ENCODE data around the gene IP6K1. TPM values are rescaled to one million over a fixed set of nuclear protein-coding genes. Genes with fewer than 3 reads are reported as not detected.
"Not testable (repeated sequence)": the region's sequence is repeated elsewhere in the genome, so short reads cannot be mapped to it uniquely, and the experiment has no call there.

Gene IP6K1
- total RNA-seq, 1 donor from 2014 or later, result 14.8 TPM

DNA sequence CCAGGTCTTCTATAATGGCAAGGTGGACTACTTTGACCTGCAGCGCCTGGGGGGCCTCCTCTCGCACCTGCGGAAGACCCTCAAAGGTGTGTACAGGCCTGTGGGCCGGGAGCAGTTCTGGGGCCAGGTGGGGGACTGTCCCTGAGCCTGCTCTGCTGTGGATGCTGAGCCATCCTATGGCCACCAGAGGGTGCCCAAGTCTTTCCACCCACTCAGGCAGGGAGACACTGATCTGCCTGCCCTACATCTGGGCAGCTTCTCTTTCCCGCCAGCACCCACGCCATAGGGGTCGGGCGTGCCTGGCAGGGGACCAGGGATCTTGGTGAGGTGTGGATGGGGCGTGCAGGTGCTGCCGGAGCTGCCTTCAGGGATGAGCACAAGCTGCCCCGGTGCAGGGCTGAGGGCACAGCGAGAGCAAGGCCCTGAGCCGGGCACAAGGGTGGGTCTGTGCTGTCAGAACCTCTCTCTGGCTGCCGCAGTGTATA, 82.9 kb downstream of the IP6K1 start:
- ATAC-seq (ENCODE audit: poor library complexity), result peak; percentile 83
- intact Hi-C loops (cut with DNase I), result no loop called here
- peak; percentile 64 for DNase-seq

DNA sequence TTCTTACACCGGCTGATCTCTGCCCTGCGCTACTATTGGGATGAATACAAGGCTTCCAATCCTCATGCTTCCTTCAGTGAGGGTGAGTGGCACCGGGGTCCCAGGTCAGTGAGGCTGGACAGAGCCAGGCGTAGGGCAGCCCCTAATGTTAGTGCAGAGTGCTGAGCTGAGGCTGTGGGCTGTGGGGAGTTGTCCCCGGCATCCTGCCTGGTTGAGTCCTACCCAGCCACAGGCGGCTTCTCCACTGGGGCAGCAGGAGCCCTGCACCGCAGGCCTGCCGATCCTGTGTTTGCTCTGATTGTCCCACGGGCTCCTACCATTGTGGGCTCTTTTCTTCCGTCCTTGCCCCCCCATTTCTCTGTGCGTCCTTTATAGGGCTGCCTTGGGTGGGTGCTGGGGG, 83.7 kb downstream of the IP6K1 start:
- no peak for ATAC-seq (ENCODE audit: poor library complexity)
- intact Hi-C loops (cut with DNase I), result no loop called here
- DNase-seq, result no peak

DNA sequence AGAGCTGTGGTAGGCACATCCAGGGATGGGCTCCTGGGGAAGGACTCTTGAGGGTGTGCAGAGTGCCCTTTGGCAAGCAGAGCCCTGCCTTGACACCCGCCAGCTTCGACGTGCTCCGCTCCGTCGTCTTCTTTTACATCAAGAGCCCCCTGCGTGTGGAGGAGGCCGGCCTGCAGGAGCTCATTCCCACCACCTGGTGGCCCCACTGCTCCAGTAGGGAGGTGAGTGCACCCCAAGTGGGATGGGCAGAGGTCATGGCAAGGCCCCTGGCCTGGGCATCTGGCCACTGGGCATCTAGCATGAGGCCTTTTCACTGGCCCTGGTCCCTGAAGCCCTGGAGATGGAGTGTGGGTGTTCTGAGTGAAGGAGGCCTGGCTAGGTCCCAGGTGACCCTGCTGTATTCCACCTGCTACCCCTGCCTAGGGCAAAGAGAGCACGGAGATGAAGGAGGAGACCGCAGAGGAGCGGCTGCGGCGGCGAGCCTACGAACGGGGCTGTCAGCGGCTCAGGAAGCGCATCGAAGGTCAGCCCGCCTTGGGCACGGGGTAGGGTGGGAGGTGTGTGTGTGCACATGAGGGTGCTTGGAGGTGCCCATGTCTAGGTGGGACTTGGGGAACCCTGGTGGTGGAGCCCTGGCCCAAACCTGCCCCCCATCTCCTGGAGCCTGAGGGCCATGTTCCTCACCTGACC, 84.8 kb downstream of the IP6K1 start:
- DNase-seq (no peak), ATAC-seq (ENCODE audit: poor library complexity) (no peak)
- intact Hi-C loops (cut with DNase I), result no loop called here

DNA sequence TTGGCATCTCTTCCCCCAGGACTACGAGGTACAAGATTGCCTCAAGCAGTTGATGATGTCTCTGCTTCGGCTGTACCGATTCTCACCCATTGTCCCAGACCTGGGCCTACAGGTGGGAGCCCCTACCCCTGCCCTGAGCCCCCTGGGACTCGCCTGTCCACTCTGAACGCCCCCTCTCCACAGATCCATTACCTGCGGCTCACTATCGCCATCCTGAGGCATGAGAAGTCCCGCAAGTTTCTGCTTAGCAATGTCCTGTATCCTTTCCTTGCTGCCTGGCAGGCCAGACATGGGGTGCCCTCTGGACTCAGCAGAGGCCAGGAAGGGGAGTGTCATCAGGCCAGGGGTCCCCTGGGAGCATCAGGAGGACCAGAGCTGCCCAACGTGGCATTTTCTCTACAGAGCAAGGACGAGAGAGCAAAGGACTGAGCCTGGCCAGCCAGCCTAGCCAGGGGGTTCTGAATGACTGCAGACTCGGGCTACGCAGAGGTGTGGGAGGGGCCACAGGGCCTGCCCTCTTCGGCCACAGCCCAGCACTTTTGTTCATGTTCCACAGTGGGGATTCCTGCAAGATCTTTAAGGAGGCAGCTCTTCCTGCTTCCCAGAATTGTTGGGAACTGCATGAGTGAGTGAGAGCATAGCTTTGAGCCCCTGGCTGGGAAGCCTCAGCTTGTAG, 85.8 kb downstream of the IP6K1 start:
- no peak for DNase-seq
- ATAC-seq (ENCODE audit: poor library complexity), result no peak
- intact Hi-C loops (cut with DNase I), result no loop called here

DNA sequence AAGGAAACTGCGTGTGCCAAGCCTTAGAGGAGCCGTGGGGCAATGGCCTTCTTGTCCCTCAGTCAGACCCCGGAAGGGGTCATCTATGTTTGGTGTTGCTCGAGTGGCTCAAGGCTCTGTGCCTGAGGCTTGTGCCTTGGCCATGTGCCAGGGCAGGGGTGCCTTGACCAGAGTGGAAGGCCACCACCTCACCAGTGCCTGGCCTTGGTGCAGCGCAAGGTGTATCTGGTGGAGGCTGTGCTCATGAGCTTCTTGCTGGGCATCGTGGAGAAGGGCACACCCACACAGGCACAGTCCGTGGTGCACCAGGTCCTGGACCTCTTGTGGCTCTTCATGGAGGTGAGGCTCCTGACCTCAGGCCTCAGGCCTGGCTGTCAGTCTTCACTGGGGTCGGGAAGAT, 86.3 kb downstream of the IP6K1 start:
- intact Hi-C loops (cut with DNase I), result no loop called here
- DNase-seq (no peak), ATAC-seq (ENCODE audit: poor library complexity) (no peak)

DNA sequence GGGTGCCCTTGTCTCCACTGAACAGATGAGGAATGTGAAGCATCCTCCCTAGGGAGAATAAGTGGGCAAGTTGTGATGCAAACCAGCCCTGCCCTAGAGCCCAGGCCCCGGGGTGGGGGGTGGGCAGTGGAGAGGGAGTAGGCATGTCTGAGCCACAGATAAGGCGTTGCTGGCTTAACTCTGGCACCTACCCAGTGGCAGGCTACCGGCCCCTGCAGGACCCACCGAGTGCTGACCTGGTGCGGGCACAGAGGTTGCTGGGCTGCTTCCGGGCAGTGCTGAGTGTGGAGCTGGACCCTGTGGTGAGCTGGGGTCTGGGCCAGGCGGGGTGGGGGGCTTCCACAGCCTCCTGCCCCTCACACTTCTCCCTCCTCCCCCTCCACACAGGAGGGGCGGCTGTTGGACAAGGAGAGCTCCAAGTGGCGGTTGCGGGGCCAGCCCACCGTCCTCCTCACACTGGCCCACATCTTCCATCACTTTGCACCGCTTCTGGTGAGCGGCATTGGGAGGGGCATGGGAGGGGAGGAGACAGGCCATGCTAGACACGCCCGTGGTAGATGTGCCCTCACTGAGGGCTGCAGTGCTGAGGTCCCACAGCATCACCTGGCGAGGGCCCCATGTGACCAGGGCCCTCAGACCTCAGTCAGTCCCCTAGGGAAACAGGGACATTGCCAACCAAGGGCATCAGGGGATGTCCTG, 86.9 kb downstream of the IP6K1 start:
- no peak for ATAC-seq (ENCODE audit: poor library complexity)
- no peak for DNase-seq
- intact Hi-C loops (cut with DNase I), result no loop called here

DNA sequence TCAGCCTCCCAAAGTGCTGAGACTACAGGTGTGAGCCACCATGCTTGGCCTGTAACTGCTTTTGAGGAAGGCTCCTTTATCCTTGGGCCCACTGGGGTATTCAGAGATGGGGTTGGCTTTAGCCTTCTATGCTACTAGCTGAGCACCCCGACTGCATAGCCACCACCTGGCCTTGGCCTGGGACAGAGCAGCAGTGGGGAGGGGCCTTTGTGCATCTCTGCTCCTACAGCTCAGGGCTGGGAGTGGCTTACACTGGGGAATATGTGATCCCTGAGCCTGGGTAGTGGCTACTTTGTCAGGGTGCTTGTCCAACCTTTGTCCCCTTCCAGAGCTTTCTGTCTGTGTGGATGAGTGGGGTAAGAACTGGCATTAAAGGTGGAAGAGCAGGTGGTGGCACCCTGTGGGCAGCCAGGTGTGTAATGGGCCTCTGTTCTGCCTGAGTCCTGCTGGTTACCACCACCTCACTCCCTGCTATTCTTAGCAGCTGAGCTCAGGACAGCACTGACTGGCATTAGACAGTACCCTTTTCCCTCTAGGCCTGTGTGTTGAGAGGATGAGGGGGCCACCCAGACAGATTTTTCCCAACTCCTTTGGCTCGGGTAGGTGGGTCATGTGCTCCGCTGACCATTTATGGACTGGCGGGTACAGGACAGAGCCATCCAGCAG, 90.9 kb downstream of the IP6K1 start:
- intact Hi-C loops (cut with DNase I); DNase-seq: not testable (repeated sequence)
- ATAC-seq (ENCODE audit: poor library complexity), result peak; percentile 69

DNA sequence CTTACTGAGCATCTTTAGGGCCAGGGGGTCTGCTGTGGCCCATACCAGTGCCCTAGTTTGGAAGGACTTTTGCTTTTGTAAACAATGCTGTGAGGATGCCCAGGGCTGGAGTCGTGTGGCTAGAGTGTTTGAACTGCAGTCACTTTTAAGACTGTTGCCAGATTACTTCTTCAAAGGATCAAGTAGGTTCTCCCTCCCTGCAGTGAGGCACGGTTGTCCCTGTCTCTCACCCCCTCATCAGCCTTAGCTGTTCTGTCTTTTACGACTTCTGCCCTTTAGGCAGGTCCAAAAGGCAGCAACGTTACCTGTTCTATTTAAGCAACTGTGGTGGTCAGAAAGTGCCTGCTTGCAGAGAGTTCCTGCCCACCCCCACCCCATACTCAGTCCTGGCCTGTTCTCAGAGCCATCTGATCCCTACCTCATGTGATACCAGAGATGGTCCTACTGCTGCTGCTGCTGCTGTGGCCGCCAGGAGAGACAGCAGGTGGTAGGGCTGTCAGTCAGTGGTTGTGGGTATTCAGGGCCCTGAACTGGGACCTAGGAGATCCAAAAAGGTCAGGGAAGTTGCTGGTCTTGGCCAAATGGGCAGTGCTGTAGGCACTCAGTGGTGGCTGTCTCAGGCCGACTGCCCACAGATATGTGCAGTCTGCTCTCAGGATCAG, 91.8 kb downstream of the IP6K1 start:
- intact Hi-C loops (cut with DNase I); DNase-seq: not testable (repeated sequence)

DNA sequence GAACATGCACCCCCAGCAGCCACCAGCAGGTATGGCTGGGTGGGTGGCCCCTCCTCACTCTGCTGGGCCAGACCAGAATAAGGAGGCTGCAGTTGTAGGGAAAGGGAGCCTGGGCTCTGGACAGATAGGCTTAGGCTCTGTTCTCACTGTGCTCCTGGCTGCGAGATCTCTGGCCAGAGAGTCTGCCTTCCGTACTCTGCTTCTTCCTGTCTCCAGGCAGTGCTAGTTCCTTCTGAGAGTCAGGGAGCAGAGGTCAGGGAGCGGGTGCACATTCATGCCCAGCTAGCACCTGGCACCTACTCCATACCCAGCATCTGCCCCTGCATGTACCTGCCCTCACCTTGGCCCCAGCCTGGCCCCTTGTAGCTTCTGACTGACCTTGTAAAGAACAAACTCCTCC, 94.9 kb downstream of the IP6K1 start:
- DNase-seq; ATAC-seq (ENCODE audit: poor library complexity); intact Hi-C loops (cut with DNase I): not testable (repeated sequence)

More for the DNA sequence above, 91.8 kb downstream of the IP6K1 start:
- not testable (repeated sequence) for ATAC-seq (ENCODE audit: poor library complexity)

DNA sequence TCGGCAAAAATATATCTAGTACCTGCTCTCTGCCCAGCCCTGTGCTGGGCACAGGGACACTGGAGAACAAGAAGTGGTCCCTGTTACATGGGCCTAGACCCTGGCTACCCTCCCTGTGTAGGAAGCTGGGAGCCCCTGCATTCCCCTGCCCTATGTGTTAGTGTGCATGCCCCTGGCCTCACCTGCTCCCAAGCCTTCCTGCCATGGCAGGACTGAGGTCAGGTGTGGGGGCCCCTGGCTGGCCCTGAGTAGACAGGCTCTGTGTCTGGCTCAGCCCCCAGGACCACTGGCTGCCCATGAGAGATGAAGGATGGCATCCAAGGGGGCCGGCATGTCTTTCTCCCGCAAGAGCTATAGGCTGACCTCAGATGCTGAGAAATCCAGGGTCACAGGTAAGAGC, 95.5 kb downstream of the IP6K1 start:
- DNase-seq; ATAC-seq (ENCODE audit: poor library complexity); intact Hi-C loops (cut with DNase I): not testable (repeated sequence)

DNA sequence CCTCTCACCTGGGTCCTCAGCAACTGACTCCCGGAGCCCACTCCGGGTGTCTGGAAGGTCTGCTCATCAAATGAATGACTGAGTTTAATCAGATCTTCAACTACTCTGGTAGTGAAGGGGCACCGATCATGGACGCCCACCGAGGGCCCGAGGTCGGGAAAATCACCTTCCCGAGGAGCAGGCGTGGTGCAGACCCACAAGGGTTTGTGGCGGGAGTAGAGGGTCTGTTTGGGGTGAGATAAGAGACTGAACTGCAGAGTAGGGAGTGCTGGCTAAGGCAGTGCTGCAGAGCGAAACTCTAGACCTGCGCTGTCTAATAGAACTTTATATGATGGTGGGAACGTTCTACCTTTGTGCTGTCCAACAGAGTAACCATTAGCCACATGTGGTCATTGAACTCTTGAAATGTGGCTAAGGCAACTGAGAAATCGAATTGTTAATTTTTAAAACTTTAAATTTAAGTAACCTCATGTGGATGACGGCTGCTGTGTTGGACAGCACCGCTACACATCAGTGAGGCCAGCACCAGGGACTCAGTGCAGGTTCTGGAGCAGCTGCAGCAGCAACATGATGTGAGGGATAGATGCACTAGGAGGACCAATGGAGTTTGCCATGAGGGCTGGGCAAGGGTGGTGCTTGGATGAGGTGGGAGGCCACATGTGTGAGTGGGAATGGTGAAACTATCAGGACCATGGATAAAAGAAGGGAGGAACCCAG, 96.3 kb downstream of the IP6K1 start:
- ATAC-seq (ENCODE audit: poor library complexity); DNase-seq; intact Hi-C loops (cut with DNase I): not testable (repeated sequence)

DNA sequence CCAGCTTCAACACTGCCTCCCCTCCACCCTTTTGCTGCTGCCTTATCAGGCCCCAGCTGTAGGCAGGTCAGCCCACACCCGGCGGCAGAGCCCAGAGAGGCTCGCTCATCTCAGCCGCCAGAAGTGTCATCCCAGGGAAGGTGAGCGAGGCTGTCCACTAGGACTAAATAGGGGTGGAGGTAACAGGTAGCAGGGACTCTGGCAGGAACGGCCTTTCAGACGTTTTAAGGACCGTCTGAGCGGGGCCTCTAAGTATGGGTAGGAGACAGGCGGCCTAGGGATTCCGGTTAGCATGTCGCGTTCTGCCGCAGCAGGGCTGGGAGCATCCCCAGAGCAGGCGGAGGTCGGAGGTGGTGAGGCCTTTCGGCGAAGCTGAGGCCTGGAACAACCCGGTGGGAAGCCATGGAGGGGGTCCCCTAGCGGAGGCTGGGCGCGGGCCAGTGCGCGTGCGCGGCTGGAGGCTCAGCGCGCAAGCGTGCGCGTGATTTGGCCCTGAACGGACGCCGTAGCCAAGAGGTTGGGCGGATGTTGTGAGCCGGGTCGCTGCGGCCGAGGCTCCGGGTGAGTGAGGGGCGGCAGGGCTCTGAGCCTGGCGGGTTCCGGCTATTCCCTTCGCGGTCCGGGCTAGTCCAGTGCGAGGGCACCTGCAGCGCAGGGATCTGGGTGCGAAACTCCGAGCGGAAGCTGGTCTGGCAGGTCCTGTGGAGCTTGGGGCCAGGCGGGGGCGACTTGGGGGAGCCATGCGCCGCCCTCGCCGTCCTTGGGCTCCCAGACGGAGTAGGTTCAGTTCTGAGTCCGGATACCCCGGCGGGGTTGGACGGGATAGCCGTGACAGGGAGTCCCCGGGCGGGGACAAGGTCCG, 97.1 kb downstream of the IP6K1 start, which contains the start of the genes MST1 and RNF123:
TSS of gene MST1 (minus strand) at position 429 of the 862 bp plus-strand sequence. CDS start 783 bp downstream, outside the sequence.
TSS of gene RNF123 (plus strand) at position 512 of the 862 bp plus-strand sequence. CDS start 1,609 bp downstream, outside the sequence.
- intact Hi-C loops (cut with DNase I), result no loop called here
- DNase-seq (peak; percentile 94), ATAC-seq (ENCODE audit: poor library complexity) (peak; percentile 90)

DNA sequence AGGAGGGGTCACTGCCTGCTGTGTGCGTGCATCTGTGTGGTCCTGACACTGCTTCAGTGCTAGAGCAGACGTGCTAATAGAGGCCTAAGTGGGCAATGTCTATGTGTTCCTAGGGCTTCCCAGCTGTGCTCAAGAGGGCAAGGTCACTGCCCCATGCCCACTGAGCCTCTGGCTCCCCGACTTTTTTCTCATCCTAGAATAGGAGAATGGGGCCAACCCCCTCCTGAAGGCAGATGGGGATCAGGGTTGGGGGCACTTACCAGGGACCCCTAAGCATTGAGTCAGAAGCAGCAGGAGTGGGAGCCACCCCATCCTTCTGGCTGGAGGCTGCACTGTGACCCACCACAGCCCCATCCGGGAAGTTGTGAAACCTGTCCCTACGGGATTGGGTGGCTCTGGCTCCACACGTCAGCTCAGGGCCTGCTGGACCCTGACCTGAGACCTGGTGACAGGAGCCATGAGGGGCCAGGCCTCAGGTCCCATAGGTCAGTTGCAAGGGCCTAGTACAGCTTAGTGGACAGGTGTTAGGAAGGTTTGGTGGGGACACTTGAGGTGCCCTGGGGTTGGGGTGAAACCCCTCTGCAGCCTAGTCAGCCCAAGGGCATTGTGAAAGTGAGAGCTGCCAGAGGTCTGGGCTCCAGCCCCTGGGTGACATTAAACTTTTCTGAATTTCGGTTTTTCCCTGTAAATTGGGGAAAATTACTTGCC, 97.8 kb downstream of the IP6K1 start:
- intact Hi-C loops (cut with DNase I); DNase-seq; ATAC-seq (ENCODE audit: poor library complexity): not testable (repeated sequence)

DNA sequence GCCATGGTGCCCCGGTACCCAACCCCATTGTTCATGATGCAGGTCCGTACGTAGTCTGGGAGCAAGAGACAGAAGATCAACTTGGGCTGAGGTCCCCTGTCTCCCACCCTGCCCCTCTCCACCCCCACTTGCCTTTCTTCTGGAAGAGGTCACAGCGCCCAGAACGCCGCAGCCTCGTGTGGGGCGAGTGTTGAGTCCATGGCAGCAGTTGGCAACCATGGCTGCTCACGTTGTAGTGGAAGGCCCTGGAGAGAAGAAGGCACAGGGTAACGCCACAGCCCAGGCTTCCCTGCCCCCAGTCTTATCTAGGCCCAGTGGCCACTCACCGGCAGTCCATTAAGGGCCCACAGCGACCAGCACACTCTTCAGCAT, 98.9 kb downstream of the IP6K1 start:
- DNase-seq; ATAC-seq (ENCODE audit: poor library complexity); intact Hi-C loops (cut with DNase I): not testable (repeated sequence)

DNA sequence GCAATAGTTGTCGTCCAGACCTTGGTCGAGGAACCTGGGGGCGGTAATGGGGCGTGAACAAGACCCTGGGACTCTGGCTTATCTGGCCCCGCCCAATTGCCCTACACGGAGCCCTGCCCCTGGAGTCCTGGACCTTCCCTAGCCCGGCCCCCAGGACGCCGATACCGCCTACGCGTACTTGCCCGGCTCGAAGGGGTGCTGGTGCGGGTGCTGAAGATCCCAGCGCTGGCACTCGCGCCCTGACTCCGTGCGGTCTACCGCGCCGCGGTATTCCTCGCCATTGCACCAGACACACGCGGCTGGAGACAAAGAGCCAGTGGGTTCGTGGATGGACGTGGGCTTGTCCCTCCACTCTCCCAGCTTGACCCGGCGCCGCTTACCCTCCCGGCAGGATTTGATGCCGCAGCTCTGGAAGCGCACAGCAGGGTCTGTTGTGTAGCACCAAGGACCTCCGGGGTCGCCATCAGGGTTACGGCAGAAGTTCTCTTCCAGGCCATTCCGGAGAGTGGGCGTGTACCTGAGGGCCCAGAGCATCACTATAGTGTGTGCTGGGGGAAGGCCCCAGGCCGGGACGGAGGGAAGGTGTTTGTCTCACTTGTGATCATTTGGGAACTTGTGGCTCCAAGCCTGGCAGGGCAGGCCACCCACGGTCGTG, 99.4 kb downstream of the IP6K1 start:
- DNase-seq (peak; percentile 69), ATAC-seq (ENCODE audit: poor library complexity) (peak; percentile 51)
- intact Hi-C loops (cut with DNase I), result not testable (repeated sequence)

DNA sequence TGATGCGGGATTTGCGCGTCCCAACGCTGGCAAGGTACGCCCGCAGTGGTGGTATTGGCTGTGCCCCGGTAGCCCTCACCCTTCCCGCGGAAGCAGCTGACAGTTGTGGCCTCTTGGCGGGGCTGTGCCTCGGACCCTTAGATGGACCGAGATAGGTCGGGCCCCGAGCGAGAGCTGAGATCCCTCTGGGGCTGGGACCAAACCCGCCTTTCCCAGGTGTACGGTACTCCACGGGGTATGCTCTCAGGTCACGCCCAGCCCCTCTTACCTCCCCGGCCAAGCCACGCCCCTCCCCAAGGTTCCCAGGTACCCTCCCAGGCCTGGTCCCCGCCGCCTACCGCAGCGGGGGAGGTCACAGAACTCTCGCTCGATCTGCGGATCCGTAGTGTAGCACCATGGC, 100.0 kb downstream of the IP6K1 start:
- ATAC-seq (ENCODE audit: poor library complexity), result peak; percentile 12
- intact Hi-C loops (cut with DNase I), result not testable (repeated sequence)

More for the DNA sequence above, 100.0 kb downstream of the IP6K1 start:
- not testable (repeated sequence) for DNase-seq
